Dedifferentiated amniotic fluid mesenchymal stem cell (primary cell): Measurements from ENCODE around the gene MAP3K14.

Experiments used
- DNase-seq: peaks from one replicate; pipeline ENCODE4 v3.0.0-alpha.2; 2016; ENCODE audit errors: extremely low spot score

The MAP3K14 gene

GRCh38 chr17:45235416-45236281 lies 81.2 kb downstream of the MAP3K14 start:
- peak; percentile 52 for DNase-seq

GRCh38 chr17:45234641-45235415 lies 82.0 kb downstream of the MAP3K14 start:
- no peak for DNase-seq

- no peak for DNase-seq
Measured at GRCh38 chr17:45233423-45233924, 83.3 kb downstream of the MAP3K14 start.

GRCh38 chr17:45232514-45233422 lies 84.1 kb downstream of the MAP3K14 start:
- DNase-seq, result no peak

- no peak for DNase-seq
Measured at GRCh38 chr17:45231481-45232116, 85.2 kb downstream of the MAP3K14 start.

- DNase-seq, result peak; percentile 22
Measured at GRCh38 chr17:45230787-45231480, 85.9 kb downstream of the MAP3K14 start.

- no peak for DNase-seq
Measured at GRCh38 chr17:45230410-45230786, 86.4 kb downstream of the MAP3K14 start.

- DNase-seq, result no peak
Measured at GRCh38 chr17:45229681-45230409, 87.0 kb downstream of the MAP3K14 start.

GRCh38 chr17:45228763-45229539 lies 87.9 kb downstream of the MAP3K14 start:
- DNase-seq, result peak; percentile 32

GRCh38 chr17:45227926-45228762 lies 88.7 kb downstream of the MAP3K14 start:
- DNase-seq, result no peak

GRCh38 chr17:45227101-45227925 lies 89.5 kb downstream of the MAP3K14 start:
- no peak for DNase-seq

- no peak for DNase-seq
Measured at GRCh38 chr17:45226576-45226975, 90.2 kb downstream of the MAP3K14 start.

- no peak for DNase-seq
Measured at GRCh38 chr17:45225964-45226530, 90.8 kb downstream of the MAP3K14 start.

- DNase-seq, result no peak
Measured at GRCh38 chr17:45225051-45225700, 91.6 kb downstream of the MAP3K14 start.

GRCh38 chr17:45224671-45225050 lies 92.2 kb downstream of the MAP3K14 start:
- no peak for DNase-seq
